Activated B cell treated with CpG ODN at 0.5 μM for 24 hours (primary cell): ENCODE data around the gene RNF13. TPM values are rescaled to one million over a fixed set of nuclear protein-coding genes. Genes with fewer than 3 reads are reported as not detected.

Experiments used
- ATAC-seq: fragments of 200-7000 bp; cut with Tn5 transposase; one replicate; pipeline ENCODE4 v1.10.0; 2021; ENCODE audit warnings: low read depth, mild to moderate bottlenecking, moderate library complexity
- CTCF ChIA-PET: fragments of 350-600 bp; sonication (Branson Sonifier 250); formaldehyde crosslinking; loops from one replicate; lab custom pipeline; 2021; ENCODE audit warnings: antibody characterized with exemption; lab: Charles Lee
- POLR2A ChIA-PET: fragments of 350-600 bp; sonication (Branson Sonifier 250); formaldehyde crosslinking; loops from one replicate; lab custom pipeline; 2021; ENCODE audit warnings: antibody characterized with exemption; lab: Charles Lee
- DNase-seq: peaks from one replicate; pipeline ENCODE4 v3.0.0; 2022
- H3K27ac Mint-ChIP-seq: one replicate; pipeline ENCODE4 v1.8.0; 2020; ENCODE audit warnings: mixed read lengths
- H3K27me3 Mint-ChIP-seq: one replicate; pipeline ENCODE4 v1.8.0; 2021; ENCODE audit warnings: mixed read lengths
- H3K36me3 Mint-ChIP-seq: one replicate; pipeline ENCODE4 v1.8.0; 2021; ENCODE audit warnings: low read depth, mixed read lengths
- H3K4me1 Mint-ChIP-seq: one replicate; pipeline ENCODE4 v1.8.0; 2021; ENCODE audit warnings: mixed read lengths
- H3K4me3 Mint-ChIP-seq: one replicate; pipeline ENCODE4 v1.8.0; 2020; ENCODE audit warnings: mild to moderate bottlenecking, mixed read lengths
- H3K9me3 Mint-ChIP-seq: one replicate; pipeline ENCODE4 v1.8.0; 2020; ENCODE audit warnings: mixed read lengths
- CTCF ChIP-seq: fragments of 200-600 bp; IDR thresholded peaks from one replicate; pipeline ENCODE4 v1.8.0; 2022; ENCODE audit warnings: antibody characterized with exemption, mild to moderate bottlenecking
- intact Hi-C: fragments of 100-400 bp; cut with micrococcal nuclease; formaldehyde crosslinking; loops from one replicate; pipeline ENCODE4 v1.15.1; 2024
- total RNA-seq: library from RNA; stranded (reverse); gene quantifications from 2 replicates; pipeline ENCODE4 v1.2.3, GENCODE V29; 2022

RNF13 gene
- total RNA-seq, 1 donor from 2014 or later = 57.6 TPM

DNA sequence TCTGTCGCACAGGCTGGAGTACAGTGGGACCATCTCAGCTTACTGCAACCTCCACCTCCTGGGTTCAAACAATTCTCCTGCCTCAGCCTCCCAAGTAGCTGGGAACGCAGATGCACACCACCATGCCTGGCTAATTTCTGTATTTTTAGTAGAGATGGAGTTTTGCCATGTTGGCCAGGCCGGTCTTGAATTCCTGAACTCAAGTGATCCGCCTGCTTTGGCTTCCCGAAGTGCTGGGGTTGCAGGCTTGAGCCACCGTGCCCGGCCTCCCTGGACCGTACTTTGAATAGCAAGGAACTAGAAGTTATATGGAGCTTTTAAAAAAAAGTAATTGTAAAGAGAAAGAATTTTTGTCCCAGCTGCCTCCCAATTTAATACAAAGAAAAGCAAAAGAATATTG lies 12.3 kb upstream of the RNF13 start:
- Mint-ChIP-seq H3K9me3 (peaks cover 4% of the 10 kb centered on the region), H3K27ac (no peak overlapping the region), H3K27me3 (peaks cover 4% of the 10 kb centered on the region), H3K4me1 (no peaks in the 10 kb centered on the region), H3K4me3 (no peak overlapping the region), H3K36me3 (no peaks in the 10 kb centered on the region)
- intact Hi-C loops = no loop called here
- TF ChIP-seq CTCF = no peak
- ATAC-seq (no peak), DNase-seq (no peak)
- CTCF ChIA-PET = interaction anchor here (1.0 to 1.7 kb wide), 2 partner anchors 7 to 34 kb away, joined by 3 to 7 read pairs; no protein-coding TSS in a partner anchor
- POLR2A ChIA-PET = no interaction called here

DNA sequence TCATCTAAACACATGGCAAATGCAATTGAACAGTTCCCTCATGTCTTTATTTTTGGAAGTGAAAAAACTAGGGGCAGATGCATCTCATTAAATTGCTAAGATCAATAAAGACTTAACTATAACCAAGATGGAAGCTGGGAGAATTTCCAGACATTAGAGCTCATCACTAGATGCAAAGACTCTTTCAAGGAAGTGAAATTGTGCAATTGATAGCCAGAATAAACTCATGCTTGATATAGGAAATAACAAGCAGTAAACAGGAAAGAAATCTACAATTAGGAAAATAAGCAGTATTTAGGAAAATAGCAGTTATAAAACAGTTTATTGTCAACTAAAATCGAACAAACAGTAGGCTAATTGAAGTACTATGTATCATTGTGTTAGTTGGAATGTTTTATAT lies 11.8 kb upstream of the RNF13 start:
- ChIA-PET CTCF (no interaction called here), POLR2A (no interaction called here)
- no peak overlapping the region for H3K4me3 Mint-ChIP-seq
- ATAC-seq = no peak
- H3K27me3 Mint-ChIP-seq = peaks cover 4% of the 10 kb centered on the region
- intact Hi-C loops = no loop called here
- no peaks in the 10 kb centered on the region for H3K36me3 Mint-ChIP-seq
- H3K9me3 Mint-ChIP-seq = peaks cover 4% of the 10 kb centered on the region
- DNase-seq = no peak
- H3K27ac Mint-ChIP-seq = no peak overlapping the region
- peaks cover 2% of the 10 kb centered on the region for H3K4me1 Mint-ChIP-seq
- no peak for TF ChIP-seq CTCF

DNA sequence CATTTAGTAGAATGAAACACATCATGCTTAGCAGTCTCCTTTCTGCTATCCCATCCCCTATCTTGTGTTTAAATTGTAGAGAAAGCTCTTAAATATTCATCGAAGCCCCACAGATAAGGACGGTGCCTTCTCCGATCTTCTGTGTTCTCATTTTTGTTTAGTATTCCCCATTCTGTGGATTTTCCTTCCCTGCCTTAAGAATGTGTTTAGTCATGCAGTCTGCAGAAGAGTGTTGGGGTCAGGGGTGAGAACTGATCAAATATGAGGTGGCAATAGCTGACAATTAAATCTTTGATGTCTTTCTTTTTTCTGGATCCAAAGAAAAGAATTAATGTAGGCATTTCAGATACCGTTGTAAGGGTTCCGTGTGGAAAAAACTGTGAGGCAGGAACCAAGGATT lies 11.4 kb upstream of the RNF13 start:
- DNase-seq = no peak
- no peak overlapping the region for H3K4me3 Mint-ChIP-seq
- ChIA-PET CTCF (no interaction called here), POLR2A (no interaction called here)
- intact Hi-C loops = no loop called here
- H3K36me3 Mint-ChIP-seq = no peaks in the 10 kb centered on the region
- H3K9me3 Mint-ChIP-seq = peaks cover 4% of the 10 kb centered on the region
- H3K27me3 Mint-ChIP-seq = peaks cover 4% of the 10 kb centered on the region
- ATAC-seq = no peak
- H3K27ac Mint-ChIP-seq = no peak overlapping the region
- H3K4me1 Mint-ChIP-seq = peaks cover 6% of the 10 kb centered on the region
- no peak for TF ChIP-seq CTCF

DNA sequence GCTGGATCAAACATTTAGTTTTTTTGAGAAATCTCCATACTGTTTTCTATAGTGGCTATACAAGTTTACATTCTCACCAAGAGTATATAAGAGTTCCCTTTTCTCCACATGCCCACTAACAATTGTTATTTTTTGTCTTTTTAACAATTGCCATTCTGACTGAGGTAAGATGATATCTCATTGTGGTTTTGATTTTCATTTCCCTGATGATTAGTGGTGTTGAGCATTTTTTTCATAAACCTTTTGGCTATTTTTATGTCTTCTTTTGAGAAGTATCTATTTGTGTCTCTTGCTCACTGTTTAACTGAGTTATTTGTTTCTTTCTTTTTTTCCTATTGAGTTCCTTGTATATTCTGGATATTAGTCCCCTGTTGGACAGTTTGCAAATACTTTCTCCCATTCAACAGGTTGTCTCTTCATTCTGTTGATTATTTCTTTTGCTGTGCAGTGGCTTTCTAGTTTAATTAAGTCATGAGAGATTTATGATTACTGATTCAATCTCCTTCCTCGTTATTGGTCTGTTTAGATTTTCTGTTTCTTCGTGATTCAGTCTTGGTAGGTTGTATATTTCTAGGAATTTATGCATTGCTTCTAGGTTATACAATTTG lies 6.7 kb upstream of the RNF13 start:
- H3K4me3 Mint-ChIP-seq = no peak overlapping the region
- no peaks in the 10 kb centered on the region for H3K36me3 Mint-ChIP-seq
- H3K9me3 Mint-ChIP-seq = no peaks in the 10 kb centered on the region
- DNase-seq (no peak), ATAC-seq (no peak)
- no peak for TF ChIP-seq CTCF
- ChIA-PET CTCF (interaction anchor here (3.6 kb wide), 1 partner anchor 36 kb away, joined by 34 read pairs; no protein-coding TSS in a partner anchor), POLR2A (no interaction called here)
- peaks cover 10% of the 10 kb centered on the region for H3K4me1 Mint-ChIP-seq
- peaks cover 7% of the 10 kb centered on the region for H3K27me3 Mint-ChIP-seq
- intact Hi-C loops = no loop called here
- no peak overlapping the region for H3K27ac Mint-ChIP-seq

DNA sequence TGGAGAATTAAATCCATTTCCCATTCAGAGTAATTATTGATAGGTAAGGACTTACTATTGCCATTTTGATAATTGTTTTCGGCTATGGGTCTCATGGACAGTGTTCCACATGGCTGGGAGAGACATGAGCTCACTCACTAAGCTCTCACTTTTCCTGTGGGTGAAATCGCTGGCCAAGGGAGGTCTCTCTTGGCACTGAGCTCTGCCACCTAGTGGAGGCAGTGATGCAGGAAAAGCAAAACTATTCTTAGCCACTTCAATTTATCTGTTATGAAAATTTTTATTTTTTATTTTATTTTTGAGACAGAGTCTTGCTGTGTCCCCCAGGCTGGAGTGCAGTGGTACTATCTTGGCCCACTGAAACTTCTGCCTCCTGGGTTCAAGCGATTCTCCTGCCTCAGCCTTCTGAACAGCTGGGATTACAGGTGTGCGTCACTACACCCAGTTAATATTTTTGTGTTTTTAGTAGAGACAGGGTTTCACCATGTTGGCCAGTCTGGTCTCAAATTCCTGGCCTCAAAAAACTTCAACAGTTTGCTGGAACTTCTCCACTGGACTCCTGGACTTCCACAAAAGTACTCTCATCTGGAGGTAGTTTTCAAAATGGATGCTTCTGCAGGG lies 4.7 kb upstream of the RNF13 start:
- no peak for ATAC-seq
- peaks cover 10% of the 10 kb centered on the region for H3K36me3 Mint-ChIP-seq
- intact Hi-C loops = loop anchor here (1.0 to 2.0 kb wide), 3 partner anchors 20 to 239 kb away; no protein-coding TSS in a partner anchor
- ChIA-PET CTCF (interaction anchor here (0.6 to 3.6 kb wide), 23 partner anchors 9 to 412 kb away, joined by 3 to 40 read pairs (median 6); partner anchors contain the start of gene COMMD2), POLR2A (interaction anchor here (0.6 to 2.0 kb wide), 4 partner anchors 11 to 147 kb away, joined by 3 to 10 read pairs (median 4); partner anchors contain the start of gene COMMD2)
- peaks cover 7% of the 10 kb centered on the region for H3K27me3 Mint-ChIP-seq
- peaks cover 17% of the 10 kb centered on the region for H3K4me1 Mint-ChIP-seq
- no peaks in the 10 kb centered on the region for H3K9me3 Mint-ChIP-seq
- no peak overlapping the region for H3K27ac Mint-ChIP-seq
- H3K4me3 Mint-ChIP-seq = peak overlapping the region; percentile 24
- TF ChIP-seq CTCF = peak; percentile 62
- peak; percentile 26 for DNase-seq
